LNCAP (cell line): ENCODE results near the gene GPC1.

ENCODE experiments used
- TF ChIP-seq, protein P1 (sequence below): fragments of 450-650 bp; IDR thresholded peaks from 2 replicates; pipeline ENCODE4 v1.5.1; 2017; ENCODE audit warnings: mild to moderate bottlenecking

GPC1 gene

DNA sequence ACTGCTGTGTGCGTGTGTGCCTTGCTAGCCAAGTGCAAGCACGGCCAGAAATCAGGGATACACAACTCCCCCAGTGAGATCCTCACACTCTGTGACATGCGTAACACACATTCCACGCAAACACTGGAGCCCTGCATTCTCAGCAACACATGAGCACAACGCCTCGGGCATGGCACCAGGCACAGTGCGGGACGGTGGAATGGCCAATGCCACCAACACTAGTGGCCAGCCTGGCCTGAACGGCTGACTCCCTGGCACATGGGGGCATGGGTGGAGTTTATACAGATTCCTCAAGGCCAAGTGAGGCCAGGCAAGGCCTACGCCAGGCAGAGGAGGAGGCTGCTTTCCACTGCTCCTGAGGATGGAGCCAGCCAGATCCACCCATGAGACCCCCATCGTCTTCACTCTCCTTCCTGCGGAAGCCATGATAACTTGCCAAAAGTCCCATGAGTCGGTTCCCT lies 66.1 kb downstream of the GPC1 start:
- TF ChIP-seq, protein P1, sequence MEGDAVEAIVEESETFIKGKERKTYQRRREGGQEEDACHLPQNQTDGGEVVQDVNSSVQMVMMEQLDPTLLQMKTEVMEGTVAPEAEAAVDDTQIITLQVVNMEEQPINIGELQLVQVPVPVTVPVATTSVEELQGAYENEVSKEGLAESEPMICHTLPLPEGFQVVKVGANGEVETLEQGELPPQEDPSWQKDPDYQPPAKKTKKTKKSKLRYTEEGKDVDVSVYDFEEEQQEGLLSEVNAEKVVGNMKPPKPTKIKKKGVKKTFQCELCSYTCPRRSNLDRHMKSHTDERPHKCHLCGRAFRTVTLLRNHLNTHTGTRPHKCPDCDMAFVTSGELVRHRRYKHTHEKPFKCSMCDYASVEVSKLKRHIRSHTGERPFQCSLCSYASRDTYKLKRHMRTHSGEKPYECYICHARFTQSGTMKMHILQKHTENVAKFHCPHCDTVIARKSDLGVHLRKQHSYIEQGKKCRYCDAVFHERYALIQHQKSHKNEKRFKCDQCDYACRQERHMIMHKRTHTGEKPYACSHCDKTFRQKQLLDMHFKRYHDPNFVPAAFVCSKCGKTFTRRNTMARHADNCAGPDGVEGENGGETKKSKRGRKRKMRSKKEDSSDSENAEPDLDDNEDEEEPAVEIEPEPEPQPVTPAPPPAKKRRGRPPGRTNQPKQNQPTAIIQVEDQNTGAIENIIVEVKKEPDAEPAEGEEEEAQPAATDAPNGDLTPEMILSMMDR: no peak

GRCh38 chr2:240502059-240502429 lies 66.6 kb downstream of the GPC1 start:
- TF ChIP-seq, protein P1: no peak

- TF ChIP-seq, protein P1: no peak
These were observed 67.1 kb downstream of the GPC1 start for GRCh38 chr2:240502430-240503121.

- TF ChIP-seq, protein P1: no peak
These were observed 67.9 kb downstream of the GPC1 start for GRCh38 chr2:240503375-240503774.

DNA sequence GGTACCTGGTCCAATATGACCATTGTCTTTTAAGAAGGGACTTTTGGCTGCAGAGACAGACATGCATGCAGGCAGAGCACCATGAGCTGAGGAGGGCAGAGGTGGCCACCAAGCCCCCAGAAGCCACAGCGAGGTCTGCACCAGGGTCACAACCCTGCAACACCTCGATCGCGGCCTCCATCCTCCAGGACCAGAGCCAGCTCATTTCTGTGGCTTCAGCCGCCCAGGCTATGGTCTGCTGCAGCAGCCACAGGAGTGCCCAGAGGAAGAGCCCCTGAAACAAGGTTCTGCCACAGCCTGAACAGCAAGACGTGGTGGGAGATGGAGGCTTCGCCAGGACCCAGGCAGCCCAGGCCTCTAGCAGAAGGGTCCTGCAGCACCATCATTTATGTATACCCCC lies 68.4 kb downstream of the GPC1 start:
- TF ChIP-seq, protein P1: no peak

GRCh38 chr2:240505910-240506309 lies 70.4 kb downstream of the GPC1 start:
- TF ChIP-seq, protein P1: no peak

GRCh38 chr2:240506406-240507059 lies 71.1 kb downstream of the GPC1 start:
- TF ChIP-seq, protein P1: no peak
